HG03342 (cell line): ENCODE measurements around the gene SQSTM1.

Experiments used
- ATAC-seq: cut with Tn5 transposase; IDR thresholded peaks from one replicate; pipeline ENCODE4 v1.9.1; 2021; ENCODE audit warnings: mild to moderate bottlenecking, moderate library complexity; ENCODE audit not compliant: unreplicated experiment

Gene SQSTM1

DNA sequence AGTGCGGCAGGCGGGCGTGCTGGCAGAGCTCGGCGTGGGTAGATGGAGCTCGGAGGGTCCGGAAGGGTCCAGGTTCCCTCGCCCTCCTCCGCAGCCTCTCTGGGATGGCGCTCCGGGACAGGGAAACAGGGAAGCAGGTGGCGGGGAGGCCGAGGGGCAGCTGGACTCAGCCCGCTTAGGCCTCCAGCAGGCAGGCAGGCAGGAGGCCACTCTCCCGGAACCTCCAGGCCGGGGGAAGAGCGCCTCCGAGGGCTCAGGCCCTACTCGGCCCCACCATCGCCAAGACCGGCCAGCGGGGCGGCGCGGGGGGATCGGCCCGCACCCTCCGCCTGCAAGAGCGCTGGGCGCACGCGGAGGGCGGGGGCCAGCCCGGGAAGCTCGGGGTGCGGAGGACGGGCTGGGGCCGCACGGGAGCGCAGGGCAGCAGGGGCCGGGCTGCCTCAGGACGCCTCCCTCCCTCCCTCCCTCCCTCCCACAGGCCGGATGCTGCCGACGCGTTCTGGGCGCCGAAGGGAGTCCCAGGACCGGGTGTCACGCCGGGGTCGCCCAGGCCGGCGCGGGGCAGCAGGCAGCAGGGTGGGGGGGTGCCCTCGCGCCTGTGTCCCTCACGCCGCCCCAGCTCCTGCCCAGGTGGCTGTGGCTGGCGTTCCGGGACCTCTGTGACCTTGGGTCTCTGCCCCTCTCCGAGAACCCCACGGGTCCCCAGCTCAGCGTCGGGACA is 15.0 kb upstream of the SQSTM1 start:
- peak; percentile 24 for ATAC-seq

- ATAC-seq: peak; percentile 70
These were observed 14.3 kb upstream of the SQSTM1 start, which contains the start of gene MGAT4B for GRCh38 chr5:179806250-179807048. TSS of gene MGAT4B (minus strand) at chr5:179806866. CDS start at chr5:179806583, 283 bp downstream.

DNA sequence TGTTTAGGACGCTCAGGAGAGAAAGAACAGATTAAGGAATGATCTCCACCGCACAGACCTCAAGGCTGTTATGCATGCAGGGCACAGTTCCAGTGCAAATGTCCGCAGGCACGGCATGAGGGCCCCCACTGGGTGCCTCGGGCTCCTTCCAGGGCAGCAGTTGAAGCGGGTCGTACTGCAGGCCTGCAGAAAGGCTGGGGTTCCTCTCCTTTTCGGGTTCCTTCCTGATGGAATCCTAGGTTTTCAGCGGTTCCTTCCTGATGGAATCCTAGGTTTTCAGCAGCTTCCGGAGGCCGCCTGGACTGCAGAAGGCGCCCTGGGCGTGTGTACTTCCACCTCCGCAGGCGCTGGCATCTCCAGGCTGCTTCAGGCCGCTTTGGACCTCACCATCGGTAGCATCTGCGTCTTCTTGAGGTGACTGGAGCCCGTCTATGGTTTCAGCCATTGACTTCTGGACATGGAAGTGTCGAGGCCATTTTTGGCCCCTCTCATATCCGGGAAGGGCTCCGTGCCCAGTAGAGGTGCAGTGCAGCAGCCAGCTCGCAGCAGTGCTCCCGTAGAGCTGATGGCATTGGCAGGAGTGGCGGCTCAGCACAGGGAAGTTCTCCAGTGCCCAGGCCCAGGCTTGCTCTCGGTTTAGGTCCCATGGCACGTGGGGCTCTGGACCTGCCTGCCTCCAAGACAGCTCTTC is 8.4 kb upstream of the SQSTM1 start:
- no peak for ATAC-seq

DNA sequence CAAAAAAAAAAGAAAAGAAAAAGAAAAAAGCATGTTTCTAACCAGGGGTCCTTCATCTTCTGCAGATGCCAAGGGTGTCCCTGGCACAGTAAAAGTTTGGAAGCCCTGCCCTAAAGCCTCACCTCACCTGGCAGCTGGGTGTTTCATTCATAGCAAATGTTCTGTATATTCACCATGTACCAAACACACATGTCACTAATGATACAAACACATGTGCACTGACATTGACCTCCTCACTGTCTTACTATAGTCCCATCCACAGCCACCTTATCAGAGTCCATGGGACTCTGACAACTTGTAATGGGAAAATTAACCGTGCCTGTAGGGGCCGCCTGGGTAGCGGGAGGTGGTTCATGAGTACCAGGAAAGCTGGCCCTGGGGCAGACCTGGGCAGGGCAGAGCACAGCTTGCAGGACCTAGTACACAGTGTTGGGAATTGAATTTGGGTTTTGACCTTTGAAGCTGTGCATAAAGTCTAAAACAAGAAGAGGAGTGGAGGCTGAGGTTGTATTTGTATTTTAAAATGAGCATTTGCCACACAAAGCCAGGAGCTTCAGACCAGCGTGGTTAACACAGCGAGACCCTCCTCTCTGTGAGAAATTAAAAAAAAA is 7.6 kb upstream of the SQSTM1 start:
- ATAC-seq: no peak

GRCh38 chr5:179814090-179814489 is 6.6 kb upstream of the SQSTM1 start:
- ATAC-seq: no peak

- ATAC-seq: no peak
These were observed 5.0 kb upstream of the SQSTM1 start for GRCh38 chr5:179815491-179816249.

GRCh38 chr5:179816401-179816795 is 4.3 kb upstream of the SQSTM1 start:
- no peak for ATAC-seq

DNA sequence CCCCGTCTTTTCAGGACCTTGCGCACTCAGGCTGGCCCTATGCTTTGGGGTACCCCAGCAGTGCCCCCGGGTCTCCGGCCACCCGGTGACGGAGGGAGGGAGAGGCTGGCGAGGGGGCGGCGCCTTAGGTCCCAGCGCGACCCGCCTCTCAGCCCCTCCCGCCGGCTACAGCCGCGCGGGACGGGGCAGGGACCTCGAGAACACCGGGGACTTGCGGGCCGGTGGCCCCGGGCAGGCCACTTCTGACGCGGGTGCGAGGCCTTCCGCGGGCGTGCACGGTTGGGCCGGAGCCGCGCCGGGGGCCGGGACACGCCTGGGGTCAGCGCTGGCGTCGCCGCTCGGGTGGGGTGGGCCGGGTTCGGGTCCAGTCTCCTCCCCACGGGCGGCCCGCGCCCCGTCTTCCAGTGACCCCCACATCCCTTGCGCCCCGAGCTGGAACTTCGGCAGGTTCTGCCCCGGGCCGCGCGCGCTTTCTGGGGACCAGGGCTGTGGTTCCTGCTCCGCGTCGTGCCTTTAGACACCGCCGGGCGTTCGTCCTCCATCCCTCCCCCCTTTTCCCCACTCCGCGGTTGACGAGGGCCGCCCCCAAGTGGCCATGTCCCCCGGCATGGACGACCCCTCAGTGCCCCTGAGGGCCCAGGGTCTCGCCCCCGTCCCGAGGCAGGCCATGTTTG is 3.8 kb upstream of the SQSTM1 start:
- no peak for ATAC-seq

DNA sequence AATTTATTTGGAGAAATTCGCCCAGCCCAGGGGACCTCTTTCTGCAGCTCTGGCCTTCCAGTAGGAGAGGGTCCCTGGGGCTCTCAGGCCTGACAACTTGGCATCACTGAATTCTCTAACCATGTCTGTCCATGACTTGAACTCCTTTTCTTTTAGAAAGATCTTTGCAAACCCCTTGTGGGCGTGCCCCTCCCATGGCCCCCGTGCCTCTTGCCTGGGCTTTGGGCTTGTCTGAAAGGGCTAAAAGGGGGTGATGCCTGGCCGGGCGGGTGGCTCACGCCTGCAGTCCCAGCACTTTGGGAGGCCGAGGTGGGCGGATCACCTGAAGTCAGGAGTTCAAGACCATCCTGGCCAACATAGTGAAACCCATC is 3.2 kb upstream of the SQSTM1 start:
- no peak for ATAC-seq

DNA sequence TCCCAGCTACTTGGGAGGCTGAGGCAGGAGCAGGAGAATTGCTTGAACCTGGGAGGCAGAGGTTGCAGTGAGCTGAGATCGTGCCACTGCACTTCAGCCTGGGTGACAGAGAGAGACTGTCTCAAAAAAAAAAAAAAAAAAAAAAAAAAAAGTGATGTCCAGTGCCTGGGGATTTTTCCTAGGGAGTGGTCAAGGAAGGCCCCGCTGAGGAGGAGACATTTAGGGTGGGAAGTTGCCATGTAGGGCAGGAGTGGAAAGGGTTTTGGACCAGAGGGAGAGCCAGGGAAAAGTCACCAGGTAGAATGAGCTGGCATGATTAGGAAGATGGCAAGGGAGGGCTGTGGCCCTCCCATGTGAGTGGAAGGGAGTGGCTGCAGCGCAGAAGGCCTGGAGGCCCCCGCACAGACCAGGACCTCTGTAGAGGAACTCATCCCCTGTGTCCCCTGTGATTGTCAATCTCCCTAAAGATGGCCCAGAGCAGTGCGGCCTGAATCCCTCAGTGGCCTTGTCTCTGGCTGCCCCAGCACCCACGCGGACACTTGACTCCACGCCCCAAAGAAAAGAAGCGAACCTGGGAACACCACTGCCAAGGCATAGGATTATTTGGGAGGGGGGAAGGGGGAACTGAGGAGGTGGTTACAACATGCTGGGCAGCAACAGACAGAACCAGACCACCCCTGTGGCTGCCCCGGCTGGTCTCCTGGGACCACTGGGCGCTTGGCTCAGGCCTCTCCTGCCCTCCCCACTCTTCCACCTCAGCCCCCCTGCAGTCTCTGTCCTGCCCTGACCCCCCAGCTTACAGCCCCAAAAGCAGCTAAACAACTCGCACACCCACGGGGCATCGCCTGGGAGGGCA is 2.6 kb upstream of the SQSTM1 start:
- ATAC-seq: no peak

- peak; percentile 67 for ATAC-seq
These were observed 1.9 kb upstream of the SQSTM1 start for GRCh38 chr5:179818746-179819295.

GRCh38 chr5:179819296-179820126 is 1.2 kb upstream of the SQSTM1 start:
- ATAC-seq: no peak

GRCh38 chr5:179820127-179820482 is 600 bp upstream of the SQSTM1 start:
- ATAC-seq: no peak

DNA sequence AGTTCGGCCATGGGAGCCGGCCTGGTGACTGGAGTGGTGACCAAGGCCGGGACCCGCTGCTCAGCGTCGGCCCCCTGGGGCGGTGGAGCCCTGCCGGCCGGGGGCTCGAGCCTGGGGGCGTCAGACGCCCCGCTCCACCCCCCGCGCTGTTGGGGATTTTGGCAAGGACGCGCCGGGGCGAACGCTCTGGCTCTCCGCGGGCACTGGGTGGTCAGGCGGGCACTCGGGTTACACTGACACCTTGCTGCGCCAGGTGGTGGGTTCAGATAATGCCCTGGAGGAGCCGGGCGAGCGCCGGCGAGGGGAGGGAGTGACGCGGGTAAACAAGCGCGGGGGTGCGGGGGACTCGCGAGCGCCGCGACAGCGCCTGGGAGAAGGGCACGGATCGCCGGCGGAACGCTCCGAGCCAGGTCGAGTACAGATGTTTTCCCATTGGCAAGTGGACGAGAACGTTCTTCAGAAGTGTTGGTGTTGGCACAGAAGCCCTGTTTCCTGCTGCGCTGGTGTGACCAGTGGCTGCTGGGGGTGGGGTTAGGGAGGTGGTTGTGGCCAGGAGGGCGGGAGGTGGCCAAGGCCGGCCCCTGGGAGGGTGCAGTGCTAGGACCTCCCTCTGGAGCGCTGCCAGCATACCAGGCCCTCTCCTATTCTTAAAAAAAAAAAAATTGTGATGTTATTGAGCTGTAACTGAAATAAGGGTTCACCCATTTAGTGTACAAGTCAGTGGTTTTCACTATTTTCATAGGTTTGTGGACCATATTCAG is 773 bp downstream of the SQSTM1 start:
- peak; percentile 43 for ATAC-seq

- no peak for ATAC-seq
These were observed 1.3 kb downstream of the SQSTM1 start for GRCh38 chr5:179822059-179822432.

- no peak for ATAC-seq
These were observed 1.8 kb downstream of the SQSTM1 start for GRCh38 chr5:179822444-179822990.
